WI38 (cell line): ENCODE measurements around the gene VTI1A.

Source experiments
- H3K4me3 ChIP-seq: 2 replicates; pipeline ENCODE4 v1.5.1; 2011; ENCODE audit warnings: low read depth, mild to moderate bottlenecking, control low read depth, low read length
- CTCF ChIP-seq: IDR thresholded peaks from 2 replicates; pipeline ENCODE4 v1.5.1; 2012; ENCODE audit warnings: low read depth, mild to moderate bottlenecking, control low read depth, low read length

Gene VTI1A

GRCh38 chr10:112605063-112605462, 158.0 kb downstream of the VTI1A start:
- H3K4me3 ChIP-seq, result no peak overlapping the region
- TF ChIP-seq CTCF, result no peak

GRCh38 chr10:112607506-112607905, 160.5 kb downstream of the VTI1A start:
- TF ChIP-seq CTCF, result no peak
- no peak overlapping the region for H3K4me3 ChIP-seq

GRCh38 chr10:112613620-112614019, 166.6 kb downstream of the VTI1A start:
- TF ChIP-seq CTCF, result no peak
- H3K4me3 ChIP-seq, result no peak overlapping the region

GRCh38 chr10:112614072-112614471, 167.1 kb downstream of the VTI1A start:
- no peak for TF ChIP-seq CTCF
- H3K4me3 ChIP-seq, result no peak overlapping the region

GRCh38 chr10:112614586-112614985, 167.6 kb downstream of the VTI1A start:
- TF ChIP-seq CTCF, result no peak
- no peak overlapping the region for H3K4me3 ChIP-seq

- TF ChIP-seq CTCF, result no peak
- no peak overlapping the region for H3K4me3 ChIP-seq
Measured at GRCh38 chr10:112615269-112615668, 168.3 kb downstream of the VTI1A start.

GRCh38 chr10:112616647-112617046, 169.6 kb downstream of the VTI1A start:
- TF ChIP-seq CTCF, result no peak
- H3K4me3 ChIP-seq, result no peak overlapping the region
